CD4-positive, alpha-beta T cell treated with Interleukin-21 for 1 hour (primary cell): Measurements from ENCODE around the gene LEMD2.
A peak's percentile ranks its signal among the peaks of the same experiment; 100 is the strongest.

Experiments
- DNase-seq: peaks from one replicate; pipeline ENCODE4 v3.0.0-alpha.2; 2020

LEMD2 gene

DNA sequence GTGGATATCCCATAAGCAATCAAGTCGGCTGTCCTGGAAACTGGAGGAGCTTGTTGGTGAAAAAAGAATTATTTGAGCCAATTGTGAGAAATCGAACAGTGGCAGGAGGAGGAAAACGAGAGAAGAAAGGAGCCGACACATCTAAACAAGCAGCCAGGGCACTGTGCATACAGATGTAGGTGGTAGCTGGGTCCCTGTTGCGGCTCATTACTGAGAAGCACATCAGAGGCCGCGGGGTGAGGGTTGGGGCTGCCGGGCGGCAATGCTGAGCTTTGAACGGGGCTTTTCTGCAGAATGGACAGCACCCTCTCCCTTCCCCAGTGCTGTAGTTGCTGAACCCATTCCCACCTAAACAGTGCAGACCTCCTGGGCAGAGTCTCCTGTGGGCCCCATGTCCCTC, 4.1 kb upstream of the LEMD2 start:
- no peak for DNase-seq

DNA sequence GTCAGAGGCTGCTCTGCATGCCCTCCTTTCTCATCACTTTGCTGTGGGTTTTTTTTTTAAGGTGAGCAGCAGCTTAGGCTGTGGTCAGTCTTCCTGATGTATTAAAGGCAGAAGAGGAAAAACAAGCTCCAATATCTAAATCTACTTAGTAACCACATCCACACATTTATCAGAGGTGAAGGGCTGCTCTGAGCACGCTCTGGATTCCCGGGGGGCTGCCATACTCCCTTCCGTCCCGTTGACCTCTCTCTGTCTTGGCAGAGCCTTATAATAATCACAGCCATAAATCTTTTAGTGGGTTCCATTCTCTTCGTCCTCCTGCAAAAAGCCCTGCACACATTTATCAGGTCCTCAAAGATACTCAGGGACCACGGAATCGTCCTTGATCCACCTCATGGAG, 2.7 kb upstream of the LEMD2 start:
- no peak for DNase-seq

DNA sequence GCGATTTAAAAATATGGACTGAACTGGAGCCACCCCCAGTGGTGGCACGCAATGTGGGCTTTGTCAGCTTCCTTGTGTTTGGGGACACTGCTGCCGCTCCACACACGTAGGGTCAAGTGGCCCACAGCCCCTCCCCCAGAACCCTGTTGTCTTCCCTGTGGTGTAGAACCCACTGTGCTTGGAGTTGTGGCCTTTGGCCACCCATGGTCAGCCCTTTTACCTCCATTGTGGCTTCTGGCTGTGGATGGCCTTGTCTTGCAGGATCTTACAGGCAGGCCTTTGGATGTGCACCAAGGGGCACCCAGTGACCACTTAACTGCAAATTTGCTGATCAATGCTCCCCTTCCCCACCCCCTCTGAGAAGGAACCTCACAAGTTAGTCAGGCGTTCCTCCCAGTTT, 2.0 kb upstream of the LEMD2 start:
- no peak for DNase-seq

DNA sequence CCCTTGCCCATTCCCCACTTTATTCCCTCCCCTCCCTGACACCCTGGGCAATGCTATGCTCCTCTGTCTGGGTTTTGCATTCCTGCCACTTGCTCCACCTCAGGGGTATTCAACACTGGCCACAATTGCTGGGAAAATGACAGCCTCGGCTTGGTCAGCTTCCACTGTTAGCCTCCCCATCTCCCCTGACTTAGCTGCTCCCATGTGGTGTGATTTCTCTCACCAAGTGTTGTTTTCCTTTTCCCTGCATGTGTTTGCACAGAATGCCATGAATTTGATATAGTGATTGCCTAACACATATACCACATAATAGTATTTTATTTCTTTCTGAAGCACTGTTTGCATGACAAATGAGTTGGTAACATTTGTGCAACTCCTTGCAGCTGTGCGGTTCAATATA, 1.4 kb upstream of the LEMD2 start:
- no peak for DNase-seq

DNA sequence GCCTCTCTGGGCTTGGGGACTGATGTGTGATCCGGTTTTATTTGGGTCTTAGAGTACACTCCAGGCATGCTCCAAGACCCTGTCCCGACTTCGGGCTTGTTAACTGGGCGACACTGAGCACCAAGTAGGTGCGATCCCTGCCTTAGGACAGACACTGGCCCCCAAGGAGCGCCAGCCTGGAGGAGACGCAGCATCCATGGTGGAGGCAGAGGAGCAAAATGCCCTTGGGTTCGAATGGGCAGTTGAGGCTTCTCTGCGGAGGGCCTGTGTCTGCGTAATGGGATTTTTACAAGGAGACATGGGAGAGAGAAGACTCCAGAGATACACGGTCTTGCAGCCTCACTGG, 593 bp upstream of the LEMD2 start:
- no peak for DNase-seq

DNA sequence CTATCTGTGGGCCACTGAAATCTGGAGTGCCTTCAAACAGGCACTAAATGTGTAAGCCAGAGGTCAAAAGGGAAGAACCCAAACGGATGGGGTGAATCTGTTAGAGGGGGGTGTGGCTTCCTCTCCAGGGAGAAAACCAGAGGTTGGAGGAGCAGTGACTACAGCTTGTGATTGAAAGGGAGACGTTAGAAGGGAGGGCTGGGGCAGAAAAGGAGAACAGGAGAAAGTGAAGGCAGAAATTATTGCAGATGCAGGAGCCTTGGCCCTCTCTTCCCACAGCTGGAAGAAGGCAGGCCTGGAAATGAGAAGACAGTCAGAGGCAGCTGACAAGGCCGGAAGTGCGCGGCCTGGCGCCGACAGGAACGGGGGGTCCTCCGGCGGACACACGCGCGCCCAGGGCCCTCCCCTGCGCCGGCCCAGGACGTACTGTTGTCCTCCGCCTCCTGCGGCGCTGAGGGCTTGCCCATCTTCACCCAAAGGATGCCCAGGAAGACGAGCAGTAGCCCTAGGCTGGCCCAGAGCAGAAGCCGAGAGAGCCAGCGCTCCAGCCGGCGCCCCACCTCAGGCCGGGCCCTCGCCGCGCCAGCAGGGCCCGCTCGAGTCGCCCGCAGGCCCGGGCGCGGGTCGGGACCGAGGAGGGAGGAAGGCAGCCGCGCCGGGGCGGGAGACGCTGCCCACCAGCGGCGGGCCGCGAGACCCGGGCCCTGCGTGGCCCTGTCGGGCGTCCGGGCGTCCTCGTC, 806 bp downstream of the LEMD2 start:
- DNase-seq = peak; percentile 68

DNA sequence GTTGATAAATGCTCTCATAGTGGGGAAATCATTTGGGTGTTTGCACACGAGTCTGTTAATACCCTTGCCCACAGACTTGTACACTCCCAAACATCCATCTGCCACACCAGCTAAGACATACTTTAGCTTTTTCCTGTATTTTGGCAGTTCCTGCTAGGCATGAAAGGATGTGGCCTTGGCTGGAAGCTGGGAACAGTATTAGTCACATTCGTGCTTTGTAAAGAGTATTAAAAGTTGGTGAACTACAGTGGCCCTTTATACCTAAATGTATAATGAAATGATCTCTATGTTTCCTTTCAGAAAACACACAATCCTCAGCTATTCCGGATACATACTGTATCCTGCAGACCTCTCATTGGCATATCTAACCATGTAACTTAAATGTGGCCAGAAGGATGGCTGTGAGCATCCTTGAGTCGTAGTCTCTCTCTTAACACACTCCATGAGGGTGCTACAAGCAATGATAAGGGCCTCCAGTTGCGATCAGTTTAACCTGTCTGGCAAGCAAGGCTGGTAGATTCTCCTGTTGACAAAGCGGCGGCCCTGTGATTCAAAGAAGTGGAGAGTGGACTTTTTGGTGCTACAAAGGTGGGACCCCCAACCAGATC, 1.5 kb downstream of the LEMD2 start:
- peak; percentile 5 for DNase-seq

DNA sequence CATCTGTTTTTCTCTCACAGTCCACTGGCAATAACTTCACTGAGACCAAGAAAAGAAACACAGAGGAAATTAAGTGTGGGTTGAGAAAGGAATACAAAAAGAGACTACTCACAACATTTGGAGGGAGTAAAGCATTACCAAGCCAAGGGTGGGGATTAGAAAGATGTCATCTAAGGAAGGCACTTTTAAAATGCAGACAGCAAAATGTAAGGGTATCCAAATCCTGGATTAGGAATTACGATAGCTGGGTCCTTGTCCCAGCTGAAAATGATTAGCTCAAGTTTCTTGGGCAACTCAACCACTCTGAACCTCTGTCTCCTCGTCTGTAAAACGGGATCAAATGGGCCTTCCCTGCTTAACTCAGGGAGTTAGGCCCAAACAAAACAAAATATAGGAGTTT, 2.2 kb downstream of the LEMD2 start:
- no peak for DNase-seq

DNA sequence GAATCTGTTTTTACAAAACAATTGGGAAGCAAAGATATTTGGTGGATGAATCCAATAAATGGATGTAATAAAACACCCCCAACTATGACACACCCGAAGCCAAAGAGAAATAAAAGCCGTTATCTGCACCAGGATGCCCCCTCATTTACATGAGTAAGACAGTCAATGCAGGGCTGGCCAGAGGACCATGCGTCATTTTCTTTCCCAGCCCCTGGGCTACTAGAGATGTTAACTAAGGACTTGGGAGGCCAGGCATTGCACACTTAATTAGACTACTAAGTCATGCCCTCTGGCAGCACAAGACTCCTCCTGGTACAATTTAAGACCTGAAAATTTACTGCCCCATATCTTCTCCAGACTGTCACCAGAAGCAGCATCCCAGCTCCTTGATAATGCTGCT, 3.2 kb downstream of the LEMD2 start:
- no peak for DNase-seq

DNA sequence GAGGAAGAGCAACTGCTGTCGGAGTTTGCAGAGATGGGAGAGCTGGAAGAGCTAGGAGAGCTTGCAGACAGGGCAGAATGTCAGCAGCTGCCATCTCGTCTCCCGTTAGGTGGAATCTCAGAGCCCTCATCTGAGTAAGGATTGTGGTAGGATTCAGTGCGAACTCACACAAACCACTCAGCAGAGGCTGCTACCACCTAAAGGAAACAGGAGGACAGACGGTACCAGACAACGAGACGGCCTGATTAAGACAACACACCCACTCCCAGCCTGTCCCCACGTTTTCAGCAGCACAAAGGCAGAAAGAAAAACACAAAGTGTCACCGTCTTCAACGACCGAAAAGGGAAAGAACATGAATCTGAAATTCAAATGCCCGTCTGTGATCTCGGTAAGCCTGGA, 4.1 kb downstream of the LEMD2 start:
- no peak for DNase-seq

DNA sequence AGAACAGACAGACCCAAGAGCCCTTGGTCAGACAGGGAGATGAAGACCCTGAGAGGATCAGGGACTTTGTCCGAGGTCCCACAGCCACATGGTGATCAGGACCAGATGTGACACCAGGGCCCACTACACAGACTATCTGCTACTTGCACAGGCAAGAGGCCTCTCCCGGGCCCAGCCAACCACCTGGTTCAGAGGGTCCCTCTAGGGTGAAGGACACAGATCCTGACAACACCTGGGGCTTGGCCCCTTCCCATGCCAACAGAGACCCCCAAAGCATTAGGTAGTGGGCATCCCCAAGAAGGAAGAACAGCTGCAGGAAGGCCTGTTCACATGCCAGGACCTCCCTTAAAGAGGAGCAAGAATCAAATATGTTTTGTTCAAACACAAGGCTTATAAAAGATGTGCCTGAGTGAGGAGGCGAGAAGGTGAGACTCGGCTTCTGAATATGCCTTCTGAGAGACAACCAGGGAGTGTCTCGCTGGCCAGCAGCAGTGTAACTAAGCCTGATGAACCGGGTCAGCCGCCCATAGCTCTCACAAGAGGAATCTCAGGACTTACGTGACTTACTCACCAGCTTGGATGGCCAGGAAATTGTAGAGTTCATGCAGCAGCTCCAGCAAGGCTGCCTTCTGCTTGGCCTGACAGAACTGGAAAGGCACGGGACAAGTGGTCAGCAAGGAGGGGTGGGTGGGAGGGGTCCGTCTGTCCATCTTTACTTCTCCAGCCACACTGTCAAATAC, 5.0 kb downstream of the LEMD2 start:
- no peak for DNase-seq

DNA sequence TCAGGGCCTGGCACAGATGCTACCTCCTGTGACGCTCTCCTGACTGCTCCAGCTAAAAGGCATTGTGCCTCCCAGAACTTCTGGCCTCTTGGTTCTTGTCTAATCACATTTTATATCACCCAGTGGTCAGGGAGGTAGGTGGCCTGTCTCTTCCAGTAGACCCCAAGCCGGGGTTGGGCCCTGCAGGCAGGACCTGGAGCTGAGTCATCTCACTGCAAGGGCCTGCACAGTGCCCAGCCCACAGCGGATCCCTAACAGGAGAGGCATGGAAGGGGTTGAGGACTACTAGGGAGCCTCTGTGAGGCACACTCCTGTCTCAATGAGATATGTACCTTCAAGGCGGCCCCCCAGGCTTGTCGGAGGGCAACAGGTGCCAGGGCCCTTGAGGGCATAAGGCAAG, 6.4 kb downstream of the LEMD2 start:
- no peak for DNase-seq

DNA sequence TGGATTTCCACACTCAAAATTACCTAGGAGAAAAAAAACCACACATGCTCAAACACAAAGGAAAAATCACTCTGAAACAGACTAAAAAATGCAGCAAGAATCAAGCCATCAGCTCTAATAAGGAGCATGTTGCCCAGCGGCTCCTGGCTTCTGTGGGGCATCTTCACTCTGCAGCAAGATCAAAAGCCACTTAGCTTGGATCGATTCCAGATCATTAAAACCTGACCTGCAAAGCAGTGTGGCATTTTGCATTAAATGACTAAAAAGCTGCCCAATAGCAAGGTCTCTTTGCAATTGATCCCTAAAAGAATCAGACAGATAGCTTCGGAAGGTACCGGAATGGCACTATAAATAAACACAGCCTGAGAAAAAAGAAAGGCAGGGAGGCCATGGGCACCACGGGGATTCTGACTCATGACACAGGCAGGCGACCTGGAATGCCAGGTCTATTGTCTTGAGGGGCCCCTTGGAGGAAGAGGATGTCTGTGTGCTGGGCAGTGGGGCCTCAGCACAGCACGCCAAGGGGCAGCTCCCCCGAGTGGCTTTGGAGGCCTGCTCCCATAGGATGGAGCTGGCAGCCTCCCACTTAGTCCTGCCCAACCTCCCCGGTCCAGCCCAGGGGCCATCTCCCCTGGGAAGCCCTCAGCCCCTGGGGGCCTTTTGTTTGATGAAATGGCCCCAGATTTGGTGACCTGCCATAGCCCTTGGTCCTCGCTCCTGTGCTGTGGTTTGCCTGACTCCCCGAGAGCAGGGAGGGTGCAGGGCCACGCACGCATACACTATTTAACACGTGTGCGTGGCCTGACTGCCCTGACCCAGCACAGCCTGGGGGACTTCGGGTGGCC, 7.6 kb downstream of the LEMD2 start:
- no peak for DNase-seq

DNA sequence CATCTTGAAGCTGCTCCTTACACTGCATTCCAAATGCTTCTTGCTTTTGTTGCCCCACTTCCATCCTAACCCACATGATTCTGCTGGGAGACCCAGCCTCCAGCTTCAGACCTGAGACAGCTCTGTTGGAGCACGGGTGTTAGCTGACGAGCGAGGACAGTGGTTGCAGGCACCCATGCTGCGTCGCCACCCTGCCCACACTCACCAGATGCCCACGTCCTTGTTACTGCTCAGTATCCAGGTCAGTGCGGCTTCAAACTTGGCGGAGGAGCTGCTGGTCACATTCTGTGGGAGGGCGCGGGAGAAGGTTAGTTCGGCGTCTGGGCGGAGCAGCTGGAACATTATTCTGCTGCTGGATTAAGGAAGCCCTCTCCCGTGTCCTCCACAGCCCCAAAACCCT, 9.0 kb downstream of the LEMD2 start:
- no peak for DNase-seq

DNA sequence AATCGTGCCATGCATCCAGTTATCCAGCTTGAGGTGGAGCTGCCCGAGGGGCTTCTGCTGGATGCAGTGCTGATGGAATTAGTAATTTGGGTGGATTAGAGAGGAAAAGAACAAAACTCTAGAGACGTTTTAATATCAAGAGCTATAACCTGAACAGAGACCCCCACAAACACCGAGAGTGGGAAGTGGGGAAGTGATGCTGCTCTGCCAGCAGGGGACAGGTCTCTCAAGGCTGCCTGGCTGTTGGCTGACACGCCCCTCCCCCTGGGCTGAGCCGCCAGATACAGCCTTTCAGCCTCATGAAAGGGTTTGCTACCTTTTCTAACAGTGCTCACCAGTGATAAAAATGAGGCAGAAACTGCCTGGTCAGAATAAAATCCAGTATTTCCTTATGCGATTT, 9.6 kb downstream of the LEMD2 start:
- DNase-seq = no peak

DNA sequence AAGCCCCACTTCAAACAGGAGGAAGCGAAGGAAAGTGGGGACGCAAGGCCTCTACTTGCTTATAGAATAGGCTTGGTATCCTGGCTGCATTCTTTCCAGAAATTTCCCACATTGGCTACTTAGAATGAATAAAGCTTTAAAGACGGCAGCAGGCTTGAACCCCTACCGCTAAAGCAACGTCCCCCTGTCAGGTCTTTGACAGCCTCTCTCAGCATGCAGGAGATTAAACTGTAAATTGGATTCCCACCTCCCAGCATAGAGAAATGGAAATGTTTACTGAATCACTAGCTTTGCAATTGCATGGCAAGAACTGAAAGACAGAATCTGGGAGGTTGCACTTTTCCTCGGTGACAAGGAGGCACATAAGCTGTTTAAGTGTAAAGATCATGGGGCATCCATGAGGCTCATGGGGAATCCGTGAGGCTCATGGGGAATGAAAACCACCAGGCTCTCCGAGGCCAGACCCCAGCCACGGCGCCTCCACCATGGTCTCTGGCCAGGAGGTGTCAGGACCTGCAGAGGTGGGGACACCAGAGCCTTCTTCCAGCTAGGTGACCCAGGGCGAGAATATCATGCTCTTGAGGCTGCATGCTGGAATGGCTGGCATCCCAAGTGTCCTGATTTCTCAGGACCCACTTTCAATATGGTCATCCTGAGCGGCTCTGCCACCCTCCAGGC, 10.3 kb downstream of the LEMD2 start:
- no peak for DNase-seq

DNA sequence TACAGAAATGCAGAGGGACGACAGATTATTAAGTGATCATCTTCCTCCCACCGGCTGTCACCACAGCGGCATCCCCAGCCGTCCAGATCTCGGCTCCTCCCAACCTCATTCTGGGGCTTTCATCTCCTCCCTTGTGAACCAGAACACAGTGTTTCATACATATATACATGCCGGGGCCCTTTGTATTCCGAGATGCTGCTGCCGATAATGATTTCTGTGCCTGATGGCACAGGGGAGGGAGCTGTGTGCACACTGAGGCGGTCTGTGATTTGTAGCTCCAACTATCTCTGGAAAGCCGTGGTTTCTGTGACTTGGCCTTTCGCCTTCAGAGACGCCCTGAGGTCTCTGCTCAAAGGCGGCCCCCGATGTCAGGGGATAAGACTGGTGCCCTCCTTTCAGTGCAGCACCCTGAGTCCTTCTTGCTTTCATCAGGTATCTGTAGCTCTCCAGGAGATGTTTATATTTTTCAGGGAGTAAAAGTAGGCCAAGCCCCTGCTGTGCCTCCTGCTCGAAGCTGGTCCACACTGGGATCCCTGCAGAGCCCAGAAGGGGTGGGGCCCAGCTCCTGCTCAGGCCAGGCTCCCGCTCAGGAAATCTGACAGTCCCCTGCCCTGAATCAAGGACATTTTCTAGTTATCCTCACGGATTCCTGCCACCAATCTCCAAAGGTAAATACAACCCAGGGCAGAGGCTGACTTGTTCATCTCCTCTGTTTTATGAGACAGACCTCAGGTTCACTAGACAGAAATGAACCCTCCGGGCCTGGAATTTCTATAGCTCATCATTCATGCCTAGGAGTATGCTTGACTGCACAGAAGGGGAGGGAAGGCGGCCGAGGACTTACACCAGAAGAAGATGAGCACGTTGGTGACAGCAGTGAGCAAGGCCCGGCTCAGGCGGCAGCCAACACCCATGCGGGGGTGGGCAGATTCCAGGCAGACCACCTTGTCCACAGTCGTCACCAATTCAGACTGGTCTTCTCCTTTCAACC, 11.2 kb downstream of the LEMD2 start:
- no peak for DNase-seq

DNA sequence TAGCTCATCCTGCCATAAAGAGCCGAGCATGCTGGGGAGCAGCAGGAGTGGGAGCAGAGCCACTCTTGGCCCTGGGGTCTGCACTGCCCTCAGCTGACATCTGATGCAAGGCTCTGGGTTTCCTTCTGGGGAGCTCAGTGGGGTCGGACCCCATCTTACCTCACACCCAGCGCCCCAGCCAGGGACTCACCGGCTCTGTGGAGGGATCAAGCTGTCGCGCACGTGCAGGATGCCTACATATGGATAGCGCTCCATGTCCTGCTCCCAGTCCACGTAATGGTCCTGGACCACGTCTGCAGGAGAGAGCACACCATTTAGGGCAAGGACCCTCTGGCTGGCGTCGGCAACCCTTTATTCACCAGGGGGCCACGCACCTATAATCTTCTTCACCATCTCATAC, 12.2 kb downstream of the LEMD2 start:
- DNase-seq = no peak

DNA sequence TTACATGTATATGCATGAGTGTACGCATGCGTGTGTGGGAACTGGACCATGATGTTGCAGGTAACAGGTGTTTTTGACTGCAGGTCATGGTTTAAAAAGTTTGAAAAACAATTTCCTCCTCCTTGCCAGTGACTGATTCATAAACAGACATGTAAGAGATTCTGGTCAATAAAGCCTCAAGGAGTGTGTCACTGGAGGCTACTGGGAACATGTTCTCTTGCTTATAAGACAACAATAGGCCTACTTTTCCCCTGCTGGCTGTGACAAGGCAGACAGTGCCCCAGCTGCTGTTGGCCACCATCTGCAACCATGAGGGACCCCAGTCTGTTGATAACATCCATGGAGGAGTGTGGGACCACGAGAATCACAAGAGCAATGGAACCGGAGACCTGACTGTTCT, 12.7 kb downstream of the LEMD2 start:
- DNase-seq = no peak

DNA sequence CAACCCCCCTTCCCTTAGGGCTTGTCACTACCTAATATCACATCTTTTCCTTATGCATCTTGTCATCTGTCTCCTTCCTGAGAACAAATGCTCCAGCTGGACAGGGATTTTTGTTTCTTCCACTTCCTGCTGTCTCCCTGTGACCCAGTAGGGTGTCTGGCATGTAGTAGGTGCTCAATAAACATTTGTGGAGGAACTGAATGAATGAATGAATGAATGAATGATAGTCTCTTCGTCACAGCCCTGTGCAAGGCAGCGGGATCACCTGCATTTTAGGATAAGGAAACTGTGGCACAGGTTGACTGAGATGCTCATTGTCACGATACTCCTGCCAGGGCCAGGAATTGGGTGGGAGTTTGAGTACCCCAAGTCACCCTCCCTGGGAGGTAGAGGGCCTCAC, 14.2 kb downstream of the LEMD2 start:
- DNase-seq = no peak

DNA sequence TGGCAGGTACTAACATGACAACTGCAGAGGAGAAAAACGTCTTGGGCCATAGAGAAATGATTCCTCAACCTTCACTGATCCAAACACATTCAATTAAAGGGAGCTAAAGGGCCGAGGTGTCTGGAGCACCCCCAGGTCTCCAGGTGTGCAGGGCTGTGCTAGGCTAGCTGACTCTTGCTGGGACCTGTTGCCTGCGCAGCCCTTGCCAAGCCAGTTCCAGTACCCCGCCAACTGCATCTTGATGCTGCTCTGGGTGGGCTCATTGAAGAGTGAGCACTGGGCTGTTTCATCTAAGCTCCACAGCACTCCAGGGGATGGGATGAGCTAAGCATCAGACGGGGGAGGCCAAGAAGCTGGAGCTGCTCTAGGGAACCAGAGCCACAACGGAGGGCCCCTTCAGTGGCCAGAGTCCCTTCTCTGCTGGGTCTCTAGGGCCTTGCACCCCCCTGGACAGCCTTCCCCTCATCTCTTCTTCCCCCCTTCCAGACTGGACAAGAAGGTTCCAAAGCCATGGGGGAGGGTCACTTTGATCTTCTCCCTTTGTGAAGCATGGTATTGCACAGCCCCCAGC, 15.9 kb downstream of the LEMD2 start:
- no peak for DNase-seq
